IMR-90 (cell line): ENCODE results near the gene TBX4. TPM values are rescaled to one million over a fixed set of nuclear protein-coding genes. Genes with fewer than 3 reads are reported as not detected.

ENCODE experiments used
- ATAC-seq: fragments of 200-7000 bp; cut with Tn5 transposase; 2 replicates; pipeline ENCODE4 v1.9.1; 2020; ENCODE audit warnings: low read depth, mild to moderate bottlenecking, moderate library complexity
- BruUV-seq: library from RNA; stranded (reverse); fragments of 400-500 nt; replicated peaks from 2 replicates; lab custom pipeline; 2021; lab: Mats Ljungman, UMichigan
- CTCF ChIA-PET: fragments of 300-600 bp; formaldehyde crosslinking; extraction: SDS; loops from one replicate; lab custom pipeline; 2021; ENCODE audit warnings: antibody characterized with exemption; lab: Yijun Ruan, JAX
- POLR2A ChIA-PET: fragments of 300-600 bp; sonication (Branson Sonifier 250); formaldehyde crosslinking; loops from one replicate; lab custom pipeline; 2022; ENCODE audit warnings: antibody characterized with exemption; ENCODE audit not compliant: unreplicated experiment; lab: Charles Lee
- DNase-seq: peaks from one replicate; pipeline ENCODE4 v3.0.0; 2013
- H2AFZ ChIP-seq: replicated peaks from 2 replicates; pipeline ENCODE3; 2013; ENCODE audit warnings: low read length, mild to moderate bottlenecking; ENCODE audit not compliant: poor library complexity
- H2AK5ac ChIP-seq: 2 replicates; pipeline ENCODE4 v1.6.1; 2013; ENCODE audit warnings: low read depth, low read length, inconsistent platforms
- H2AK9ac ChIP-seq: replicated peaks from 2 replicates; pipeline ENCODE3; 2013; ENCODE audit warnings: mild to moderate bottlenecking, low read depth, low read length, moderate library complexity; ENCODE audit not compliant: poor library complexity
- H2BK120ac ChIP-seq: 2 replicates; pipeline ENCODE4 v1.6.1; 2013; ENCODE audit warnings: low read depth, low read length, inconsistent platforms
- H2BK15ac ChIP-seq: 3 replicates; pipeline ENCODE4 v1.6.1; 2013; ENCODE audit warnings: low read depth, low read length, inconsistent platforms
- H2BK20ac ChIP-seq: 2 replicates; pipeline ENCODE4 v1.6.1; 2013; ENCODE audit warnings: low read depth, mild to moderate bottlenecking, inconsistent platforms, low read length, moderate library complexity
- H2BK5ac ChIP-seq: 2 replicates; pipeline ENCODE4 v1.6.1; 2013; ENCODE audit warnings: mild to moderate bottlenecking, low read depth, low read length, inconsistent platforms; ENCODE audit not compliant: poor library complexity, severe bottlenecking
- H3K14ac ChIP-seq: replicated peaks from 2 replicates; pipeline ENCODE4 v1.6.1; 2013; ENCODE audit warnings: low read depth, low read length, inconsistent platforms
- H3K18ac ChIP-seq: 2 replicates; pipeline ENCODE4 v1.6.1; 2013; ENCODE audit warnings: low read depth, low read length, control low read depth
- H3K23ac ChIP-seq: 2 replicates; pipeline ENCODE4 v1.6.1; 2013; ENCODE audit warnings: low read depth, low read length, inconsistent platforms
- H3K27ac ChIP-seq: 2 replicates; pipeline ENCODE4 v1.5.1; 2013; ENCODE audit warnings: mild to moderate bottlenecking, control low read depth, low read length; ENCODE audit not compliant: insufficient read depth
- H3K27me3 ChIP-seq: 2 replicates; pipeline ENCODE4 v1.6.1; 2013; ENCODE audit warnings: low read length; ENCODE audit not compliant: control insufficient read depth, insufficient read depth
- H3K36me3 ChIP-seq: 2 replicates; pipeline ENCODE4 v1.6.1; 2013; ENCODE audit warnings: low read length, mixed read lengths; ENCODE audit not compliant: control insufficient read depth, insufficient read depth
- H3K4ac ChIP-seq: 2 replicates; pipeline ENCODE4 v1.6.1; 2013; ENCODE audit warnings: low read depth, low read length, inconsistent platforms
- H3K4me1 ChIP-seq: 2 replicates; pipeline ENCODE4 v1.6.1; 2013; ENCODE audit warnings: low read length, mixed read lengths; ENCODE audit not compliant: control insufficient read depth, insufficient read depth
- H3K4me2 ChIP-seq: 2 replicates; pipeline ENCODE4 v1.6.1; 2013; ENCODE audit warnings: low read depth, mild to moderate bottlenecking, control low read depth, low read length, moderate library complexity
- H3K4me3 ChIP-seq: 2 replicates; pipeline ENCODE4 v1.5.1; 2013; ENCODE audit warnings: low read depth, mild to moderate bottlenecking, control low read depth, low read length, moderate library complexity; ENCODE audit not compliant: insufficient read depth
- H3K56ac ChIP-seq: 2 replicates; pipeline ENCODE4 v1.6.1; 2013; ENCODE audit warnings: low read length, inconsistent platforms; ENCODE audit not compliant: insufficient read depth; ENCODE audit errors: extremely low read depth
- H3K79me1 ChIP-seq, 2 experiments: 2 replicates each; pipeline ENCODE4 v1.6.1; 2013; ENCODE audit warnings: low read length in 2 of 2, inconsistent platforms in 1 of 2, low read depth in 1 of 2
- H3K9ac ChIP-seq: 2 replicates; pipeline ENCODE4 v1.6.1; 2013; ENCODE audit warnings: low read depth, low read length, control low read depth
- H3K9me1 ChIP-seq: 2 replicates; pipeline ENCODE4 v1.6.1; 2013; ENCODE audit warnings: low read length, inconsistent platforms; ENCODE audit not compliant: insufficient read depth
- H3K9me3 ChIP-seq: 2 replicates; pipeline ENCODE4 v1.6.1; 2013; ENCODE audit warnings: low read length; ENCODE audit not compliant: control insufficient read depth, insufficient read depth
- H4K20me1 ChIP-seq: 2 replicates; pipeline ENCODE4 v1.6.1; 2013; ENCODE audit warnings: low read length, inconsistent platforms; ENCODE audit not compliant: insufficient read depth
- H4K5ac ChIP-seq: 2 replicates; pipeline ENCODE4 v1.6.1; 2013; ENCODE audit warnings: mild to moderate bottlenecking, low read depth, low read length, control low read depth
- H4K8ac ChIP-seq, 2 experiments: 2 replicates each; pipeline ENCODE4 v1.6.1; 2013; ENCODE audit warnings: low read depth in 2 of 2, low read length in 2 of 2, control low read depth in 1 of 2, inconsistent platforms in 1 of 2
- H4K91ac ChIP-seq: 2 replicates; pipeline ENCODE4 v1.6.1; 2013; ENCODE audit warnings: low read depth, low read length, inconsistent platforms; ENCODE audit not compliant: insufficient read depth
- CHD1 ChIP-seq: IDR thresholded peaks from 2 replicates; pipeline ENCODE4 v1.6.1; 2012; ENCODE audit warnings: low read depth, low read length, improper control_type of control experiment
- MAFK ChIP-seq: IDR thresholded peaks from 2 replicates; pipeline ENCODE4 v1.6.1; 2012; ENCODE audit warnings: low read depth, low read length, improper control_type of control experiment
- NFE2L2 ChIP-seq: fragments of 150-350 bp; IDR thresholded peaks from 2 replicates; pipeline ENCODE4 v1.6.1; 2016; ENCODE audit warnings: low read depth, mild to moderate bottlenecking, low read length
- RAD21 ChIP-seq: IDR thresholded peaks from 2 replicates; pipeline ENCODE4 v1.6.1; 2012; ENCODE audit warnings: low read length, improper control_type of control experiment
- RCOR1 ChIP-seq: IDR thresholded peaks from 2 replicates; pipeline ENCODE4 v1.6.1; 2012; ENCODE audit warnings: mild to moderate bottlenecking, low read length, improper control_type of control experiment; ENCODE audit not compliant: insufficient replicate concordance
- RFX5 ChIP-seq: IDR thresholded peaks from 2 replicates; pipeline ENCODE4 v1.8.0; 2012; ENCODE audit warnings: low read depth, mild to moderate bottlenecking, low read length, moderate library complexity
- SMC3 ChIP-seq: fragments of 150-350 bp; IDR thresholded peaks from 2 replicates; pipeline ENCODE4 v1.6.1; 2016; ENCODE audit warnings: low read depth, mild to moderate bottlenecking, antibody characterized with exemption, low read length, moderate library complexity
- WGBS, 2 experiments: methylation state at CpG; one replicate each; pipeline versions ENCODE4 v1.1.5 to v1.1.7; 2013; ENCODE audit warnings: missing lambda C conversion rate in 2 of 2; ENCODE audit not compliant: insufficient read length in 1 of 2; ENCODE audit errors: extremely low coverage in 2 of 2; 5-methylcytosine and 5-hydroxymethylcytosine counted together
- dilution Hi-C: fragments of 300-500 bp; cut with HindIII; formaldehyde crosslinking; loops from one replicate; pipeline ENCODE4 v1.14.3; 2018; ENCODE audit warnings: low sequenced_read_pairs; ENCODE audit not compliant: unreplicated experiment
- in situ Hi-C: fragments of 300-500 bp; cut with MboI; formaldehyde crosslinking; loops from 3 replicates; pipeline ENCODE4 v1.14.3; 2019; ENCODE audit warnings: low sequenced_read_pairs, inconsistent platforms, mixed read lengths
- intact Hi-C: fragments of 100-400 bp; cut with micrococcal nuclease; formaldehyde crosslinking; loops from 2 replicates; pipeline ENCODE4 v1.10.0; 2022
- polyA plus RNA-seq, 3 experiments: library from polyadenylated mRNA; depleted of rRNA; stranded (reverse); fragments of >200 nt; gene quantifications; 2 replicates each; pipeline ENCODE4 v1.2.3, GENCODE V29; 2012; ENCODE audit warnings: low replicate concordance in 1 of 3
- total RNA-seq: library from RNA; depleted of rRNA; stranded (reverse); fragments of >200 nt; gene quantifications from 2 replicates; pipeline ENCODE4 v1.2.3, GENCODE V29; 2012
- TF ChIP-seq, protein P1 (sequence below): conservative IDR thresholded peaks from 2 replicates; pipeline ENCODE4 v1.5.1; 2012; ENCODE audit warnings: mild to moderate bottlenecking, low read depth, low read length, improper control_type of control experiment

The TBX4 gene
- total and polyA plus RNA-seq, 2 of the 4 experiments (the other 2 are of a cell fraction), result 0.05 TPM; not detected in 1

GRCh38 chr17:61486135-61487120 lies 34.2 kb downstream of the TBX4 start:
- POLR2A ChIA-PET, result no interaction called here
- Histone ChIP-seq H3K9me1 (peaks cover 8% of the 10 kb centered on the region; the same call in 1 of the 2 replicates), H3K36me3 (no peaks in the 10 kb centered on the region), H3K27me3 (0 out of 2 replicates have a peak, but pooled peaks cover 4% of the 10 kb centered on the region), H4K8ac (no peak overlapping the region), H3K79me1 (no peaks in the 10 kb centered on the region), H2AK5ac (no peak overlapping the region), H3K4me3 (no peak overlapping the region), H3K56ac (no peak overlapping the region), H2AK9ac (no peak overlapping the region), H2BK120ac (no peak overlapping the region), H3K14ac (no peak overlapping the region), H3K4me2 (no peak overlapping the region), H2BK15ac (no peak overlapping the region), H4K91ac (no peak overlapping the region), H3K27ac (no peak overlapping the region), H4K5ac (0 out of 2 replicates have a peak overlapping the region, but pooled peaks have one; percentile 5), H3K4ac (0 out of 2 replicates have a peak overlapping the region, but pooled peaks have one; percentile 32), H3K9ac (no peak overlapping the region), H4K20me1 (no peaks in the 10 kb centered on the region), H2BK20ac (no peak overlapping the region), H3K4me1 (peaks cover 9% of the 10 kb centered on the region), H3K23ac (peak overlapping the region; percentile 25; the same call in 1 of the 2 replicates), H2BK5ac (no peak overlapping the region), H3K18ac (no peak overlapping the region), H2AFZ (no peak overlapping the region), H3K9me3 (no peaks in the 10 kb centered on the region)
- no peak for DNase-seq
- in situ Hi-C loops, result no loop called here
- 63% methylated on average over 5 of the region's 22 CpGs; no CpG with 5 or more reads in 1 of the 2 experiments for WGBS, 2 experiments
- dilution Hi-C loops, result no loop called here
- TF ChIP-seq MAFK (no peak), RAD21 (no peak), RCOR1 (no peak), RFX5 (no peak), NFE2L2 (no peak), SMC3 (no peak), CHD1 (no peak)
- TF ChIP-seq, protein P1, sequence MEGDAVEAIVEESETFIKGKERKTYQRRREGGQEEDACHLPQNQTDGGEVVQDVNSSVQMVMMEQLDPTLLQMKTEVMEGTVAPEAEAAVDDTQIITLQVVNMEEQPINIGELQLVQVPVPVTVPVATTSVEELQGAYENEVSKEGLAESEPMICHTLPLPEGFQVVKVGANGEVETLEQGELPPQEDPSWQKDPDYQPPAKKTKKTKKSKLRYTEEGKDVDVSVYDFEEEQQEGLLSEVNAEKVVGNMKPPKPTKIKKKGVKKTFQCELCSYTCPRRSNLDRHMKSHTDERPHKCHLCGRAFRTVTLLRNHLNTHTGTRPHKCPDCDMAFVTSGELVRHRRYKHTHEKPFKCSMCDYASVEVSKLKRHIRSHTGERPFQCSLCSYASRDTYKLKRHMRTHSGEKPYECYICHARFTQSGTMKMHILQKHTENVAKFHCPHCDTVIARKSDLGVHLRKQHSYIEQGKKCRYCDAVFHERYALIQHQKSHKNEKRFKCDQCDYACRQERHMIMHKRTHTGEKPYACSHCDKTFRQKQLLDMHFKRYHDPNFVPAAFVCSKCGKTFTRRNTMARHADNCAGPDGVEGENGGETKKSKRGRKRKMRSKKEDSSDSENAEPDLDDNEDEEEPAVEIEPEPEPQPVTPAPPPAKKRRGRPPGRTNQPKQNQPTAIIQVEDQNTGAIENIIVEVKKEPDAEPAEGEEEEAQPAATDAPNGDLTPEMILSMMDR, result no peak
- BruUV-seq, result no TSS peak
- intact Hi-C loops, result no loop called here
- ATAC-seq, result no peak; the same call in 1 of the 2 replicates
- CTCF ChIA-PET, result no interaction called here
